IPS DF 19.7 (cell line): Measurements from ENCODE around the gene OR2A1.
"Not testable (repeated sequence)": the region's sequence is repeated elsewhere in the genome, so short reads cannot be mapped to it uniquely, and the experiment has no call there.

Experiments
- DNase-seq: peaks from one replicate; pipeline ENCODE4 v3.0.0-alpha.2; 2013; ENCODE audit warnings: low read depth, low spot score

OR2A1 gene, protein sequence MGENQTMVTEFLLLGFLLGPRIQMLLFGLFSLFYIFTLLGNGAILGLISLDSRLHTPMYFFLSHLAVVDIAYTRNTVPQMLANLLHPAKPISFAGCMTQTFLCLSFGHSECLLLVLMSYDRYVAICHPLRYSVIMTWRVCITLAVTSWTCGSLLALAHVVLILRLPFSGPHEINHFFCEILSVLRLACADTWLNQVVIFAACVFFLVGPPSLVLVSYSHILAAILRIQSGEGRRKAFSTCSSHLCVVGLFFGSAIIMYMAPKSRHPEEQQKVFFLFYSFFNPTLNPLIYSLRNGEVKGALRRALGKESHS

DNA sequence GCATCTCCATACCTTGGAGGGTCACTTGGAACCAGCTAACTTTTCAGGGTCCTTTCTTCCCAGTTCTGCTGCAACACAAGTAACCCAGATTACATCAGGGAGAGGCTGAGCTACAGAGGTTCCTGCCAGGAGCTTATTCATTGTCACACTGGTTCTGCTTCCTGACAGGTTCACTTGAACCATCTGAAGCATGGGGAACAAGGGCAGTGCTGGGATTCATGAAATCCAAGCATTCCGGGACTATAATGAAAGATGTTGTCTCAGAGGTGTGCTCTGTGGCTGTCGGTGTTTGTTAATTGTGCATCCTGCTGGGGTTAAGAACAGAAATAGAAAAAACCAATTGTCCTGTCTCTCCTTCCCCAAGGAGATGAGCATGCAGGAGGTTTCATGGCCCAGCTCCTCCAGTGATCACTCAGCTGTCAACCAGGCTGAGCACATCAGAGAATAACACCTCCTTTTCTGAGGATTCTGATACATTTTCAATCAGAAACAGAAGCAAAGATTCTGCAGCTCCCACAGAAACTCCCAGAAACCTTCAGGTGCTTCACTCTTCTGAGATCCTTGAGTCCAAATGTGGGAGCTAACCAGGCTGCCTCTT, at the start of gene OR2A1:
TSS of gene OR2A1 (plus strand) at position 548 of the 598 bp plus-strand sequence. CDS start 5,706 bp downstream, outside the sequence.
- not testable (repeated sequence) for DNase-seq

DNA sequence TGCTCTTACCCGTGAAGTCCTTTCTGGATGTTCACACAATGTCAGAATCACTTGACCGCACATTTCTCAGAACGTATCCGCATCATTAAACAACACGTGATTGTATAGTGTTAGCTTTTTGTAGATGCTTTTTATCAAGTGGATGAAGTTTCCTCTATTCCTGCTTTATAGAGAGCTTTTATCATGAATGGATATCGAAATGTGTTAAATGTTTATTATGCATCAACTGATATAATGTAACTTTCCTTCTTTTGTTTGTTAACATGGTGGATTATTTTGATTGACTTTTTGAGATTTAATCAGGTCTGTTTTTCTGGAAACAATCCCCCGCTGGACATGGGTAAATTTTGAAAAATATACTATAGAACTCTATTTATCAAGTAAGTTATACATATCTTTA, 47.5 kb upstream of the OR2A1 start, which contains the start of gene OR2A7:
TSS of gene OR2A7 (minus strand) at position 101 of the 400 bp plus-strand sequence. CDS start 5,164 bp downstream, outside the sequence.
- DNase-seq = not testable (repeated sequence)

GRCh38 chr7:144269188-144269587, 43.0 kb upstream of the OR2A1 start, which contains the start of gene CTAGE8:
Gene CTAGE8 (minus strand): TSS chr7:144269288. CDS start chr7:144269250, 38 bp downstream.
- not testable (repeated sequence) for DNase-seq

DNA sequence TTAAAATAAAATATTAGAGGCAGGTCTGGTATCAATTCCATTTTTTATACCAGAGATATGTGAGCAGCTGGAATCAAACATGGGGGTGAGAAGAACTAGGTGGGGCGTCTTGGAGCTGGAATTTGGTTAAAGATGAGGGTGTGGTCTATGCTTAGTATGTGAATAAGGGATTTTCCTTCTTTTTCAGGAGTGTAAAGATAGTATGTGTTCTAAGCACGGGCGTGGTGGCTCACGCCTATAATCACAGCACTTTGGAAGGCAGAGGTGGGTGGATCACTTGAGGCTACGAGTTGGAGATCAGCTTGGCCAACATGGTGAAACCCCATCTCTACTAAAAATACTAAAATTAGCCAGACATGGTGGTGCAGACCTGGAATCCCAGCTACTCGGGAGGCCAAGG, 36.9 kb upstream of the OR2A1 start:
- DNase-seq = not testable (repeated sequence)

DNA sequence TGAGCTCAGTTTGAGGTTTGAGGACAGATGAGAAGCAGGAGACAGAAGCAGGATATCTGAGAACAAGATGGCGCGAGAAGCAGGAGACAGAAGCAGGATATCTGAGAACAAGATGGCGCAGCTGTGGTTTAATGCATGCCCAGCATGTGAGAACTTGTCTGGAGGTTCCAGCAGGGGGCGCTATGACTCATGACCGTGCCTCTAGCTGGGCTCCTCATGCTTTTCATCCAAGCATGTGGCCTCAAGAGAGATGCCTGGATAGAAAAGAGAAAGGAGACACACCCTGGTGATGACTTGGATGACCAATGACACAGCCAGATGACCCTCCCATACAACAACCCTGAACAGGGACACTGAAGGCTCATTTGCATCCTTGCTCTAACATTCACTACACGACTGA, 32.2 kb upstream of the OR2A1 start:
- DNase-seq = not testable (repeated sequence)

GRCh38 chr7:144281981-144282380, 30.2 kb upstream of the OR2A1 start:
- not testable (repeated sequence) for DNase-seq

- DNase-seq = not testable (repeated sequence)
These were observed 29.7 kb upstream of the OR2A1 start for GRCh38 chr7:144282490-144282889.

DNA sequence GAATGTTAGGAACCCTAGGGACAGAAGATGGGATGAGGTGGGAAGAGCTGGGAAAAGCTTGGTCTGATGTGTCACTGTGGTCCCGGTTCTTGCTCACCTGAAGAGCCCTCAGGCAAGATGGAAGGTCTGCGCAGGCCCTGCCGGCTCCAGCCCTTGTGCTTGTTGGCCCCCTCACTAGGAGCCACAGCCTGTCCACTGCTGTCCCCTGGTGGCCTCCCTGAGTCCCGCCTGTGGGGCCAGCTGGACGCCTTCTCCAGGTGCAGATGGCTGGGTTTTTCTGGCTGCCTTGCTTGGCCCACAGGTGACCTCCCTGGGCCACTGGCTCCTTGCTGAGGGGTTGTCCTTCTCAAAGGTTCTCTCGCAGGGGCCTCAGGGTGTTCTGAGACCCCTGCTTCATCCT, 28.5 kb upstream of the OR2A1 start:
- DNase-seq = not testable (repeated sequence)

GRCh38 chr7:144287171-144287784, 24.9 kb upstream of the OR2A1 start:
- not testable (repeated sequence) for DNase-seq

GRCh38 chr7:144291607-144292006, 20.6 kb upstream of the OR2A1 start:
- DNase-seq = not testable (repeated sequence)

DNA sequence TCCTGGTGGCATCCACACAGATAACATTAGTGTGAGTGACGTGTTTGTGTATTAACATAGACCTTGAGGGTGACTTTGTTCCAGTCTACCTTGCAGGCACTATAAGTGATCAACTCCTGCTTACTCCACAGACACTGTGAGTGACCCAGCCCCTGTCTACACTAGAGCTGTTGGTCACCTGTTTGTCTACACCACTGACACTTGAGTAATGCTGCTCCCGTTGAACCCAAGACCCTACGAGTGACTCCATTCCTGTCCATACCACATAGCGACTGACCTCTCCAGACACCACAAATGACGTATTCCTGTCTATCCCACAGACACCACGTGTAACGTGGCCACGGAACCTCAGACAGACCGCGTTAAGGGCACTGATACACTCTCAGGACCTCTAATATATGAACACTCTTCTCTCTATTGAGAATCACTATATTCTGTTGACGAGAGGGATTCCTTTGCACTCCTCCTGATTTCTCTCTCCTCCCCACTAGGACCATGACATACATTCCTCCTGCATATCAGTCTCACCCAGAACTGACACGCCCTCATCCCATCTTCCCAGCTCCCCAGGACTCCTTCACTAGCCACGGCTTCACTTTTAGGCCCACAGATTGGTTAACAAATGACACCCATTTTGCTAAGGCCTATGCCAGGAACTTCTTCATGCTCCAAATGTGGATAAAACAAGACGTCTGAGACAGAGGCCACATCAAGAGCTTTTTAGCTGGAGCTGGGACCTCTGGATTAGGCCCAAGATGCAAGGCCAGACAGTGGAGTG, 19.6 kb upstream of the OR2A1 start:
- not testable (repeated sequence) for DNase-seq

GRCh38 chr7:144293794-144294499, 18.3 kb upstream of the OR2A1 start:
- not testable (repeated sequence) for DNase-seq

GRCh38 chr7:144302578-144303303, 9.5 kb upstream of the OR2A1 start:
- DNase-seq = not testable (repeated sequence)

DNA sequence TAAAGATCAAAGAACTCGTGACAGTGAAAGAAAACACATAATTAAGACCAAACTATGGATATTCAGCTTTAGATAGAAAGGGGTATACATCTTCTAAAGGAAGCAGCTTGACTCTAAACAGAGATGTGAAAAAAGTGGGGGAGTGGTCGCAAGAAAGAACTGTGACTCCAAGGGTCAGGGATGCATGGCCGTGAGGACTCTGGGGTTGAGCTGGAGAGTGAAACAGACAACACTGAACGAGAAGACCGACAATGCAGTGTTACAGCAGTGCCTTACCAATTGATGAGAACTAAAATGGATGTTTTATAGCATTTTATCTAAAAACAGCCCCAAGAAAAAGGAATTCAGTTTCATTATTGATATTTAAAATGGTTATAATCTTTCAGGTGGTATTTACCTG, 8.6 kb upstream of the OR2A1 start:
- not testable (repeated sequence) for DNase-seq

DNA sequence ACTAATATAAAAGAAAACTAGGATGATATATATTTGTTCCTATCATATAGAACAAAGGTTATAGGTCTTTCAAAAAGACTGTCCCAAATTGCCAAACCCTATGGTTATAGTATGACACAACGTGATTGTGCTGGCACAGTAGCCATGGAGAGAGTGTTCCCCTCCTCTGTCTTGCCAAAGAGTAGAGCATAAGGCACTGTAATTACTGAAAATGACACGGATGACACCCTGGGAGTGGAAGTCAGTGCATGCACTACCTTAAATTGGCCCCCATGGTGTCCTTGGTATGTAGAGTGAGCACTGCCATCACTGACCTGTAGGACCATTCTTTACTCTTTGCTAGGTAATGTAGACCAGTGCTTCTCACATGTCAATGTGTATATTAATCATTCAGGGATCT, 7.1 kb upstream of the OR2A1 start:
- DNase-seq = not testable (repeated sequence)

- DNase-seq = not testable (repeated sequence)
These were observed 2.5 kb upstream of the OR2A1 start for GRCh38 chr7:144309702-144310101.

GRCh38 chr7:144311218-144311617, 1.0 kb upstream of the OR2A1 start:
- not testable (repeated sequence) for DNase-seq

DNA sequence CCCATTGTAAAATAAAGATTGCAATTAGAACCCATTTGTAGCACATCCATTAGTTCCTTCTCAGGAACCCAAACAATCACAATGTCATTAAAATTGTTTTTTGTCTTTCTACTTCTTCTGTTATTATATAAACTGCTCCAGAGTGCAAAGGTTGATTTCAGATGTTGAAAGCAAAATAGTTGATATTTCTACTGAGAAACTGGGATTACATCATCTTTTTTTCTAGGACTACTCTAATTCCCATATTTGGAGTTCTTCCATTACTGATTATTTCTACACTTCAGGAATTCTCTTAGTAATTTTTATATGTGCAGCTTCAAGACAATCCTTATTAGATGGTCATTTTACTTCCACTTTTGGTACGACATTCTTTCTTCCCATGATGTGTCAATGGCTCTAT, 5.3 kb downstream of the OR2A1 start:
- DNase-seq = not testable (repeated sequence)

DNA sequence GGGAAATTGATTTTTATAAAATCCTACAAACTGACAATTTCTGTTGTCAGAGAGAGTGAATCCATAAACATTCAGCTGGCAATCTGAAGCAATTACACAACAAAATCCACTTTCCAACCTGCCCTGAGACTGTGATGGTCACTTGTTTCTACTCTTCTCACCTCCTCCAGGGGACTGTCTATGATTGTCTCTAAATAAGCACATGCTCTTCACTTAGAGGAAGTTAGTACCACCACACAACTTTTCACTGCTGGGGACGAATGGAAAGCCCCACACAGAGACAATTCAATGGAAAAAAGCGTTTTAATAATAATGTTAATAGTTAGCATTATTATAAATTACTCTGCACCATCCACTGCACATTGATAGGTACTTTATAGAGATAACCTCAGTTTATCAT, 7.3 kb downstream of the OR2A1 start:
- not testable (repeated sequence) for DNase-seq

DNA sequence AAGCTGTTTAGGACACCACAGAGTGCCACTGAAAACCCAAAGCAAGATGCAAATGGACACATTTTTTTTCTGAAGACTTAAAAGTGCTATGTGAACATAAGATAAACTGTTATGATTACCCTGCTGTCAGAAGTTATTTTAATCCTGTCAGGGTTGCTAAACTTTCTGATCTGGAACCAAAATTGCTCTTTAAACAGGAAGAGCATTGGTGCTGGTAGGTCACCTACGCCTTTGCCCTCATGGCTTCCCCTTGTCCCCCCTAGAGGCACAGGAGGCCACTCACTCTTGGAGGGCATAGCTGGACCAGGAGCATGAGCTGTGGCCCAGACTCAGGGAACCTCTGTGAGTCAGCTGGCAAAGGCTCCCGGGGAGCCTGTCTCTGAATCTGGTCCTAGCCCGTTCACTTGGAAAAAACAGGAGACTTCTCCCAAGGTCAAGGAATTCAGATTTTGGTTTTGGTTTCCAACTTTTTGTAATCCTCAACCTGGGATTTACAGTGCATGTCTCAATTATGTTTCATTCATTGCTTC, 9.5 kb downstream of the OR2A1 start:
- DNase-seq = not testable (repeated sequence)
